Epidermal melanocyte (primary cell): ENCODE data around the gene SLF2.

Experiments
- DNase-seq: peaks from one replicate; pipeline ENCODE4 v3.0.0; 2011; ENCODE audit warnings: low spot score; ENCODE audit not compliant: insufficient read length

Gene SLF2

DNA sequence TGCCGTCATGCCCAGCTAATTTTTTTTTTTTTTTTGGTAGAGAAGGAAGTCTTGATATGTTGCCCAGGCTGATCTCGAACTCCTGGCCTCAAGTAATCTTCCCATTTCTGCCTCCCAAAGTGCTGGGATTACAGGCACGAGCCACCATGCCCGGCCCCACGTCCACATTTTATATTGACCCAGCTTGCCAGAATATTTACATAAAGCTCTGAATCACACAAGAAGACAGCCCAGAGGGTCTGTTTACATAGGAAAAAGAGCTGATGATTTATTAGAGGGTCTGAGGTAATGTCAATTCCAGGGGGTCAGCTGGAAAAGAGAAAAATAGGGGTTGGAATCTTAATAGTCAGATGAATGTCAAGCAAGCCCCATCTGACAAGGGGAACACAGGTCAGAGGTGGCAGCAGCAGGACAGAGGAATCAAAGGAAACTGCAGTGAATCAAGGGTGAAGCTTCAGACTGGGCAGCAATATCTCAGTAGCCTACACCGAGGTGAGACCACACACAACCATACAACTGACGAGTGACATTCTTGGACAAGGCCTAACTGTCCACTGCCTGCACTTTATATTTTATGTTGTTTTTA, 15.8 kb upstream of the SLF2 start:
- no peak for DNase-seq

- no peak for DNase-seq
Measured at GRCh38 chr10:100897976-100898375, 14.8 kb upstream of the SLF2 start.

DNA sequence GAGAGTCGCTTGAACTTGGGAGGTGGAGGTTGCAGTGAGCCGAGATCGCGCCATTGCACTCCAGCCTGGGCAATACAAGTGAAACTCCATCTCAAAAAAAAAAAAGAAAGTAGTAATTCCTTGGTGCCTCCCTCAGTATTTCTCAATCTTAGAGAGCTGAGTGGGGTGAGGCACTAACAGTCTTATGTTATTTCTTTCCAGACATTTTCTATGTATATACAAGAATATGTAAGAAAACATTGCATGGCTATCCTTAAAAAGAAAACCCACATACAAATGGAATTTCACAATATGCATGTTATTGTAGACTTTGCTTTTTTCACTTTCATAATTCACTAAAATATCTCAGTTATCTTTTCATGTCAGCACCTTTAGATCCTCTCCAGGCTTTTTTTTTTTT, 13.6 kb upstream of the SLF2 start:
- DNase-seq, result no peak

- no peak for DNase-seq
Measured at GRCh38 chr10:100901051-100901450, 11.7 kb upstream of the SLF2 start.

GRCh38 chr10:100902622-100903021, 10.1 kb upstream of the SLF2 start:
- DNase-seq, result no peak

GRCh38 chr10:100904917-100905316, 7.8 kb upstream of the SLF2 start:
- no peak for DNase-seq

- no peak for DNase-seq
Measured at GRCh38 chr10:100907175-100907574, 5.6 kb upstream of the SLF2 start.

- no peak for DNase-seq
Measured at GRCh38 chr10:100907773-100908363, 4.9 kb upstream of the SLF2 start.

DNA sequence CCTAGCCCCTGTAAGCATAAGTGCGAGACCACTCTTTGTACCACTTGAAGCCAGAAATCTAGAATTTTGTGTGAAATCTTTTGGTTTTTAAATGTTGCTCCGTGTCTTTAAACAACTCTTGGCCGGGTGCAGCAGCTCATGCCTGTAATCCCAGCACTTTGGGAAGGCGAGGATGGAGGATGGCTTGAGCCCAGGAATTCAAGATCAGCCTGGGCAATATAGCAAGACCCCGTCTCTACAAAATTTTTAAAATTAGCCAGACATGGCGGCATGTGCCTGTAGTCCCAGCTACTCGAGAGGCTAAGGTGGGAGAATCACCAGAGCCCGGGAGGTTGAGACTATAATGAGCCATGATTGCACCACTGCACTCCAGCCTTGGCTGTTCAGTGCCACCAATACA, 4.4 kb upstream of the SLF2 start:
- no peak for DNase-seq

DNA sequence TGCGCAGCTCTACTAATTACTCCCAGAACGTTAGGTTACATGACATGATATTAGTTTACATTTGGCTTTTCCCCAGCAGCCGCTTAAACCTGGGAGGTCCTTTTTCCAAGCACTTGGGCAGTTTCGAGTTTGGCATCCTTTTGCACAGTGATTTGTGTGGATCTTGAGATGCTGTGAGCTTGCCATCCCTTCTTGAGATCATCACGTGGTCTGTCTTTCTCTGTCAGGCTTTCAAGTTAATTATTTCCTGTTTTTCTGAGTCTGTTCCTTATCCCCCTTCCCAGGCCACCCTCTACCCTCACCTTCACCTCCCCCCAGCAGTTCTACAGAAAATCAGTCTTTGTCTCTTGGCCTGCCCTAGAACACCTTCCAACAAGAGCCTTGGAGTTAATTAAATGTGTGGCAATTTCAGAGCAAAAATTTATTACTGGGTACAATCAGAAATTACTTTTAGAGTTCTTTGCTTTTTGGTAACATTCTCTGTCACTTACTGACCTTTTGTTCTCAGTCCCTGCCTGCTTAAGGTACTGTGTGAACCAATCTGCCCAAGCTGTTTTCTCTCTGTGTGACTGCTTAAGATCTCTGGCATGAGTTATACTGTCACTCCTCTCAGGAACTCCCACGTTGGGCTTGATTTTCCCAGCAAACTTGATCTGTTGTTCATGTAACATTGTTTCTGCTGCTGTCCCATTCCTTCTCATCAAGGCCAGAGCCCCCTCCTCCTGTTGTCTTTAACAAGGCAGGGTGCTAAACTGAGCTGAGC, 3.1 kb upstream of the SLF2 start:
- no peak for DNase-seq

GRCh38 chr10:100911472-100911871, 1.3 kb upstream of the SLF2 start:
- DNase-seq, result no peak

DNA sequence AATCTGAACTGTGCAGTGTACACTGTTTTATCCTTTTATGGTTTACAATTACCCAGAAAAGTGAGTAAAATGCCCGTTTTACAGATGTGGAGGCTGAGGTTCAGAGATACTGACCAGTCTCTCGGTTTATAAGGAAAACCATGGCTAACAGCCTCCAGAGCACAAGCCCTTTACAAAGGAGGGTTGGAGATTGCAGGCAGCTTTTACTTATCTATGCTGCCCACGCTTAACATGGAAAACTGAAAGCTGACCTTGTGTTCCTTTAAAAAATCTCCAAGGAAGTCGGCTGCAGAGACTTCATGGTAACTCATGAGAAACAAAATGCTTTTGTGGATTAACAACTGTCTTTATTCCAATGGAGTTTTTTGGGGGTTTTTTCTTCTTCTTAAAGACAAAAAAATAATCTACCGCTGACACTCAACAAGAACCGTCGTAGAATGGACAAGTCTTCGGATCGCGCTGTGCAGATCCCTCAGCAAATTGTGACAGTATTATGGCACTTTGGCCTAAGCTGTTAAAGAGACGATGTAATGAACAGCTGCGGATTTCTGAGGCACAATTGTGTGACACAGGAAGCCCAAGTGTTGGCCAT, 654 bp upstream of the SLF2 start:
- DNase-seq, result no peak

GRCh38 chr10:100913470-100913865, 705 bp downstream of the SLF2 start:
- no peak for DNase-seq

- DNase-seq, result no peak
Measured at GRCh38 chr10:100917071-100917470, 4.3 kb downstream of the SLF2 start.

GRCh38 chr10:100923580-100923979, 10.8 kb downstream of the SLF2 start:
- no peak for DNase-seq

DNA sequence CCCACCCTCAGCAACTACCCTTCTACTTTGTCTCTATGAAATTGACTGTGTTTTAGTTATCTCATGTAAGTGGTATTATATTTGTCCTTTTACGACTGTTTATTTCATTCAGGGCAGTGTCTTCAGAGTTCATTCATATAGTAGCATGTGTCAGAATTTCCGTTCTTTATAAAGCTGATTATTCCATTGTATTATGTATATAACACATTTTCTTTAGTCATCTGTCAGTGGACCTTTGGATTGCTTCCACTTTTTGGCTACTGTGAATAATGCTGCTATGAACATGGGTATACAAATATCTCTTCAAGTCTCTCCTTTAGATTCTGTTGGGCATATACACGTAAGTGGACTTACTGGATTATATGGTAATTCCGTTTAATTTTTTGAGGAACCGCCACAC, 14.5 kb downstream of the SLF2 start:
- DNase-seq, result no peak

GRCh38 chr10:100928039-100928438, 15.3 kb downstream of the SLF2 start:
- DNase-seq, result no peak

DNA sequence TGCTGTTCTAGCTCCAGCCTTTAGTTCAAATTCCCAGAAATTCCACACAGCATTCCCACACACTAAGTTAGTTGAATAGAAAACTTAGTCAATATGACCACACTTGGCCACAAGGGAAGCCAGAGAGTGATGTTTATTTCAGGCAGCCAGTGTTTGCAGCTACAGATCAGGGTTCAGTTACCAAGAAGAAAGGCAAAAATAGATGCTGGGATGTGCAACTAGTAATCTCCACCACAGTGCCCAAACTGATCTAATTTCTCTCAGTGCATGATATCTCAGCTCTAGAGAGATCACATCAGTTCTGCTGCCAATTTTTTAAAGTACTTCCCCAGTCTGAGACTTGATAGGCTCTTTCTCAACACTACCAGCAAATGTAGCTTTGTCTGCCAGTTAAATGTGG, 17.6 kb downstream of the SLF2 start:
- no peak for DNase-seq

DNA sequence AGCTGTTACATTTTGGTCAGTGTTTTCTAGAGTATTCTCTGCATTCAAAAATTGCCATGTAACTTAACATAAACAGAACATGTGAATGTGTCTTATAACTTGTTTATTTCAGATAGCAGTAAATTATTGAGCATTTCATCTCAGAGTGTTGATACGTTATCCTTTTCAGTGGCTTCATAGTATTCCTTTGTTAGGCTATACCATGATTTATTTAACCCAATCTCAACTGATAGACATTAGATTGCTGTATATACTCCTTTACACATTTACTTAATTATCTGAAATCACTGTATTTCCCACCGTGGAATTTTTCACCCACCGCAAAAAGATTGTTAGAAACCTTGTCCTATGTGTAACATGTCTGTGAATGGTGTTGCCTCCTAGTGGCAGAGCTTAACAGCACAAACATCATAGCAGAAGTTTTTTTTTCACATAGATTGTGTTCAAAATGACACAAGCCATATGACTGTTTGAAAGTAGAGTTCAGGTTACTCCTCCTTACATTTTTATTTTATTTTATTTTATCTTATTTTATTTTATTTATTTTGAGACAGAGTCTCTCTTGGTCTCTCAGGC, 21.4 kb downstream of the SLF2 start:
- DNase-seq, result no peak

DNA sequence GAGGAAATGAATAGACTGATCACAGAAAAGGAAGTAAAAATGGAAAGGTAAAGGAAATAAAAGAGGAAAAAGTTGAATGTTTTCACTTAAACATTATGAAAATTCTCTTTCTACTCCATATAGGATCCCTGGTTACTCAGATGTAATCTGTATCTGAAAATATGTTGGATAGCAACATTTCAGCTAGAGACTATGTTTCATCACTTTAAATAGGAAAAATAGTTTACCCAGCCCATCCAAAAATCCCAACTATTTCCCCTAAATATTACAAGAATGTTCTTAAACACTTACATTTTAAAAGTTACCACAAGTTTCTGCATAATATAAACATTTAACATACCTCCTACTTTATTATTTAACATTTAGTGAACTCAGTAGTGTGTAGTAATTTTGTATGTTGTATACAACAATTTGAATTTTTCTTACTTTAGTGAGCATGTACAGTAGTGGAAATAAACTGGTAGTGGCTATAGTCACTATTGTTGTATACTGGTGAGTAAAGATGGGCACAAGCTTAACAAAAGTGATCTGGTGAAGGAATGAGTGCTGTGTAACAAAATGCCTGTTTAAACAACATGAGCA, 27.1 kb downstream of the SLF2 start:
- no peak for DNase-seq

DNA sequence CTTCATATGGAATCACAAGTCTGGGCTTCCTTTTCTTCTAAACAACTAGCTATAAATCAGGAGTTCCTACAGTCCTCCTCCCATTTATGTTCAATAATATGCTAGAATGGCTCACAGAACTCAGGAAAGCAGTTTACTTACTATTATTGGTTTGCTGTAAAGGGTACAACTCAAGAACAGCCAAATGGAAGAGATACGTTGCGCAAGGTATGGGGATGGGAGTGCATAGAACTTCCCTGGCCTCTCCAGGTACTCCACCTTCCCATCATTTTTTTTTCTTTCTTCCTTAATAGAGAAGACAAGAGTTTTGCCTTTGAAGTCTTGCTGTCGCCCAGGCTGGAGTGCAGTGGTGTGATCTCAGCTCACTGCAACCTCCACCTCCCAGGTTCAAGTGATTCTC, 29.5 kb downstream of the SLF2 start:
- no peak for DNase-seq

DNA sequence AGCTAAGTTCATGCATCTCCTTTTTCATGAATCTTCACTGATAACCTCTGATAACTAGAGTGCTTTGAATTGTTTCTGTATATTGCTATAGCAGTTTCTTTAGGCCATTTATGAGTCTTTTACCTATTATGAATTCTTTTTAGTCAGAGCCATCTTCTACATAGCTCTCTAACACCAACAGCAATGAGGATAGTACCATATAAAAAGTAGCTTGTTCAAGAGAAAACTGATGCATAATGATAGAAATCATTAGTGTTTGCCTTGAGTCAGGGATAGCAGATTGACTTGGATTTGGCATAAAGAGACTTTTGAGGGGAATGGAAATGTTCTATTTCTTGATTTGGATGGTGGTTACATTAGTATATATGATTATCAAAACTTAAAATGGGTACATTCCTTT, 30.7 kb downstream of the SLF2 start:
- DNase-seq, result no peak
